ENCODE measurements around the gene PHF5A. TPM values are rescaled to one million over a fixed set of nuclear protein-coding genes. Genes with fewer than 3 reads are reported as not detected.
"Not testable (repeated sequence)": the region's sequence is repeated elsewhere in the genome, so short reads cannot be mapped to it uniquely, and the experiment has no call there.

PHF5A gene
- total RNA-seq, 2 donors from 2014 or later = 32.1 to 35.3 TPM

DNA sequence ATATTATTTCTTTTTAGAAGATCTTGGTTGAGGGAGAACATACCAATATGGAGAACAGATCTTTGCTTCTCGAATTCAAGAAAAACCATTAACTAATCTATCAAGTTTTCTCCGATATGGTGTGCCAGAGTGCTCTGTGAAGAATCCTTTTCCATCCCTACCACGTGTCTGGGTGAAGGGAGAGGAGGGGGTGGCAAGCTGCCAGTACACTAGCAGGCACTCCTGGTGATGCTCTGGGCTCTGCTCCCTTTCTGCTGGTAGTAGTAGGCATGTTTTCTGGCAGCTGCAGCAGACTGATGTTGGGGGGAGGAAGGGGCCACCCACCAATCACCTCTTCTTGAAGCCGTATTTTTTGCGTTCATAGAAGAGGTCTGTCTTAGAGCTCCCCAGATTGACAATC is 8.4 kb downstream of the PHF5A start:
- intact Hi-C loops (cut with DNase I, micrococcal nuclease); ATAC-seq; DNase-seq: not testable (repeated sequence)

DNA sequence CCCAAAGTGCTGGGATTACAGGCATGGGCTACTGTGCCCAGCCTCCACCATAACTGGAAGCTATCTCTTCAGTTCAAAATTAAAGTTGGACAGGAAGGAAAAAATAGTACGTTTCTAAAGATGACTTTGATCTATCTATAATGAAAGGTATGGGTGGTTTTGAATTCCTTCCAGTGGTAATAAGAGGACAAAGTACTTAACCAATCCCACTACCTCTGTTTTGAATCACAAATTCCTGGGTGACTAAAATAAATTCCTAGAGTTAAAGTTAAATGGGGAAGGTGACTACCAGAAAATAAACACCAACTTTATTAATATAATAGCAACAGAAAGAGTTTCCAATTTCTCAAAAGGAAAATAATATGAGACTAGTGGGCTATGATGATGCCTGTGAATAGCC is 9.1 kb downstream of the PHF5A start:
- intact Hi-C loops (cut with DNase I, micrococcal nuclease) = no loop called here
- ATAC-seq (no peak), DNase-seq (no peak)

DNA sequence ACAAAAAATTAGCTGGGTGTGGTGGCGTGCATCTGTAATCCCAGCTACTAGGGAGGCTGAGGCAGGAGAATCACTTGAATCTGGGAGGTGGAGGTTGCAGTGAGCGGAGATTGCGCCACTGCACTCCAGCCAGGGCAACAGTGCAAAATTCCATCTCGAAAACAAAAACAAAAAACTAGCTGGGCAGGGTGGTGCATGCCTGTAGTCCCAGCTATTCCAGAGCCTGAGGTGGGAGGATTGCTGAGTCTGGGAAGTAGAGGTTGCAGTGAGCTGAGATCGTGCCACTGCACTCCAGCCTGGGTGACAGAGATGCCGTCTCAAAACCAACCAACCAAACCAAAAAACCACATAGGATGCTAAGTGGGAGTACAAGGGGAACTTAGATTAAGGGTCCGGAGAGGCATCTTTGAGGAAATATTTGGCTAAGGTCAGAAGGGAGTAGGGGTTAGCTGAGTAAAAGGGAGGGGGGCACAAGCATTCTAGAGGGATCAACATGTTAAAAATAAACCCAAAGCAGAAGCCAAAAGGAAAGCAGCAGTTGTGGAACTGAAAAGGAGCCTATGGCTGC is 10.2 kb downstream of the PHF5A start:
- DNase-seq (no peak), ATAC-seq (no peak)
- intact Hi-C loops (cut with DNase I, micrococcal nuclease) = no loop called here

GRCh38 chr22:41448189-41448808 is 20.2 kb downstream of the PHF5A start:
- DNase-seq = peak; percentile 96 to 98
- ATAC-seq = peak; percentile 67
- intact Hi-C loops (cut with DNase I, micrococcal nuclease) = no loop called here

DNA sequence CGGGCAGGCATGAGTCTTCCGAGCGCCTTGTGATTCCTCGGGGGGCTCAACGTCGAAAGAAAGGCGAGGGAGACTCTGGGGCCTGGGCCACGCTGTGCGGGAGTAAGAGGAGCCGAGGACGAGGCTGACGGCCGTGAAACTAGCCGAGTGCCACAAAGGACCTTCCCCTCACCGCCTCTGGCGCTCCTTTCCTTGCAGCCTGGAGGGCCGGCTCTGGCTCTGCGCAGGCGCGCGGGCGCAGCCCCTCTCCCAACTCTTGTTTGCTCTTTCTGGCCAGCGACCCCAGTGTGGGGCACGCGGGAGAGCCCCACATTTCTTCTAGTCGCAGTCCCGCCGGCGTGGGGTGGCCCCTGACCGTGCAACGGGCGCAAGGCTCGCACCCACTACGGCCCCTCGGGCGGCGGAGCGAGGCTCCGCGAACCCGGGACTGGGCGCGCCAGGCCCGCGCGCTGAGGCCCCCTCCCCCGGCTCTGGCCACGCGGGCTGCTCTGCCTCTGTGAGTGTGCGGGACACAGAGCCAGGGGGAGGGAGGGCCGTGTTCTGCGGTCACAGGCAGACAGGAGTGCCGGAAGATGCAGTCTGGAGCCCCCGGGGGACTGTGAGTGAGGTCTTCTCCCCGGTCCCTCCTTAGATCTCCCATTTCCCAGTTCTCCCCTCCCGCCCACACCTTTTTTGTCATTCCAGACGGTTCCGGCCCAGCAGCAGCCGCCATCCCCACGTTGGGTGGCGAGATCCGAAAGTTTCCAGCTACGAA is 20.9 kb downstream of the PHF5A start:
- ATAC-seq (peak; percentile 39), DNase-seq (peak; percentile 68 to 78)
- intact Hi-C loops (cut with DNase I, micrococcal nuclease) = no loop called here

GRCh38 chr22:41446639-41447434 is 21.7 kb downstream of the PHF5A start, which contains the start of gene TOB2:
TSS of gene TOB2 (minus strand) at chr22:41446801. CDS start at chr22:41437345, 9,456 bp downstream.
- intact Hi-C loops (cut with DNase I, micrococcal nuclease) = no loop called here
- ATAC-seq (peak; percentile 65), DNase-seq (peak; percentile 95 to 96)

GRCh38 chr22:41446057-41446501 is 22.4 kb downstream of the PHF5A start:
- peak; percentile 35 to 58 for DNase-seq
- intact Hi-C loops (cut with DNase I, micrococcal nuclease) = no loop called here
- peak; percentile 1 for ATAC-seq

DNA sequence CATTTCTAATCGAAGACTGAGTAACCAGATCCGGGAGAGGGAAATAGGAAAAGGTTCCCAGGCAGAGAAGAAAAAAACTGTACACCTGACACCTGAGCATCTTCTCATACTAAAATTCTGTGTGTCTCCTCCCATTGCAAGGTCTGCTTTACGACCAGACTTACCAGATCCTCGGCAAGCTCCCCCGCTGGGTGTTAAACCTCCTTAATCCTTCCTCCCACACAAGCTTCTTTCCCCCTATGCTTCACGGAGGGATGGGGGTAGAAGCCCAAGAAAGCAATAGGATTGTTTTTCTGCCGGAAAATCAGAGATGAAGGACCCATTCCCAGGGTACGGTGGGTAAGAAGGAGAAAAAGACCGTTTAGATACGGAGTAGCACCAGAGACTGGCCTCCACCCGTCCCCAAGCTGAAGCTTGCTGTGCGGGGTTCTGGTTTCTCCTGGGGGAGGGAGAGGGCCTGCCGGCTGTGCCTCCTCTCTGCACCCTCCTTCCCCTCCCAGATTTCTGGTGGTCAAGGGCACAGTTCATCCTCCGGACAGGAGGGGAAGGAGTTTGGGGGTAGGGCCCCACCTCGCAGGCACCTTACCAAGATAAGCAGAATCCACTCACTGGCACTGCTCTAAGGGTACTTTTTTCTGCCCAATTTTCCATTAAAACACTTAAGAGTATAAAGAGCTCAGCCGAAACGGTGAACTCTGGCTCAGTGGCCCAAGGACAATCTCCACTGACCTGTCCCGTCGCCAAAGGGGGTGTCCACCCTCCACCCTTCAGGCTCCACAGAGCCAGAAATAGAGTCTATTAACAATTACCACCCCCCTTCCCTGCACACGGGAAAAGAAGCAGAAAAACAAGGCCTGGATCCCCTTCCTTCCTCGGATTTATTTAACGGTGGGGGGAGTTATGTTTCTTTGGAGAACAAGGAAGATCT is 23.1 kb downstream of the PHF5A start:
- intact Hi-C loops (cut with DNase I, micrococcal nuclease) = no loop called here
- DNase-seq = peak; percentile 38 to 40
- ATAC-seq = no peak

GRCh38 chr22:41444360-41445128 is 23.9 kb downstream of the PHF5A start:
- intact Hi-C loops (cut with DNase I, micrococcal nuclease) = no loop called here
- peak; percentile 89 to 95 for DNase-seq
- ATAC-seq = peak; percentile 54

- ATAC-seq (no peak), DNase-seq (no peak)
- intact Hi-C loops (cut with DNase I, micrococcal nuclease) = no loop called here
Observed at GRCh38 chr22:41442240-41442792, 26.2 kb downstream of the PHF5A start.

DNA sequence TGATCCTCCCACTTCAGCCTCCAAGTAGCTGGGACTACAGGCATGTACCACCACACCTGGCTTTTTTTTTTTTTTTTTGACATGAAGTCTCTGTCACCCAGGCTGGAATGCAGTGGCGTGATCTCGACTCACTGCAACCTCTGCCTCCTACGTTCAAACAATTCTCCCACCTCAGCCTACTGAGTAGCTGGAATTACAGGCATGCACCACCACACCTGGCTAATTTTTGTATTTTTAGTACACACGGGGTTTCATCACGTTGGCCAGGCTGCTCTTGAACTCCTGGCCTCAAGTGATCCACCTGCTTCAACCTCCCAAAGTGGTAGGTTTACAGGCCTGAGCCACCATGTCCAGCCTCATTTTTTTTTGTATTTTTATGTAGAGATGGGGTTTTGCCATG is 28.0 kb downstream of the PHF5A start:
- DNase-seq = not testable (repeated sequence)

GRCh38 chr22:41437198-41437597 is 31.3 kb downstream of the PHF5A start:
- intact Hi-C loops (cut with DNase I, micrococcal nuclease) = no loop called here
- DNase-seq (no peak), ATAC-seq (no peak)

More for the DNA sequence above, 28.0 kb downstream of the PHF5A start:
- ATAC-seq; intact Hi-C loops (cut with DNase I, micrococcal nuclease): not testable (repeated sequence)

DNA sequence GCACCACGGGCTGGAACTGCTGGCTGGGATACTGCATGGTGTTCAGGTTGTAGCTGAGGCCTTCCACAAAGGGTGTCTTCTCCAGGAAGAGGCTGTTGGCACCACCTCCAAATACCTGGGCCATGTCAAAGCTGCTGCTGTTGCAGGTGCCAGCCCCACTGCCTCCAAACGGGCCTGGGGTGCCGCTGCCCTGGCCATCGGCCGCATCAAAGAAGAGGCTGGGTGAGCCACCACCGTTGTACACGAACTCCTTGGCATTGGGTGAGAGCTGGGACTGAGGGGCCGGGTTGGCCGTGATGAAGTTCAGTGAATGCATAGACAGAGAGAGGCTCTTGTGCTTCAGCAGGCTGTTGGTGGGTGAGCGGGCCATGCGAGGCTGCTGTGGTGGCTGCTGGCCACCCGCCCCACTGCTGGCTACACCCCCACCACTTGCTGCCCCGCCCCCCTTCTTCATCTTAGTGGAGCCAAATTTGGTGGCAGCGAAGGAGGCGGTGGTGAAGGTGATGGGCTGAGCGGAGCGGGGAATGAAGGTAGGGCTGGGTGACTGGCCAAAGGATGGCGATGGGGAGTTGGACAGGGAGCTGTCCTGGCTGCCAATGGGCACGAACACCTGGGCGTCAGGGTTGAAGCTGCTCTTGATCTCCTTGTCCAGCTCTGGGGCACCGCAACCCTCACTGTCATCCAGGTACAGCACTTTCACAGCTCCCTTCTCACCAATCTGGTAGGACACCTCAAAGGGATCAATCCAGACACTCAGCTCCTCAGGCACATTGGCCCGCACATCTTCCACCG is 32.0 kb downstream of the PHF5A start:
- peak; percentile 8 for ATAC-seq
- intact Hi-C loops (cut with DNase I, micrococcal nuclease) = no loop called here

GRCh38 chr22:41435560-41435959 is 32.9 kb downstream of the PHF5A start:
- intact Hi-C loops (cut with DNase I, micrococcal nuclease) = no loop called here
- no peak for DNase-seq
- ATAC-seq = no peak

More for the DNA sequence above, 32.0 kb downstream of the PHF5A start:
- no peak for DNase-seq

GRCh38 chr22:41434361-41435003 is 34.0 kb downstream of the PHF5A start:
- peak; percentile 8 for ATAC-seq
- DNase-seq; intact Hi-C loops (cut with DNase I, micrococcal nuclease): not testable (repeated sequence)

- ATAC-seq; intact Hi-C loops (cut with DNase I, micrococcal nuclease); DNase-seq: not testable (repeated sequence)
Observed at GRCh38 chr22:41433480-41433879, 35.0 kb downstream of the PHF5A start.
